Superior temporal gyrus (tissue), 1 donor: ENCODE data around the gene NRIP3.

Experiments
- DNase-seq: peaks from one replicate; pipeline ENCODE4 v3.0.0-alpha.2; 2016; ENCODE audit errors: extremely low spot score

Gene NRIP3

DNA sequence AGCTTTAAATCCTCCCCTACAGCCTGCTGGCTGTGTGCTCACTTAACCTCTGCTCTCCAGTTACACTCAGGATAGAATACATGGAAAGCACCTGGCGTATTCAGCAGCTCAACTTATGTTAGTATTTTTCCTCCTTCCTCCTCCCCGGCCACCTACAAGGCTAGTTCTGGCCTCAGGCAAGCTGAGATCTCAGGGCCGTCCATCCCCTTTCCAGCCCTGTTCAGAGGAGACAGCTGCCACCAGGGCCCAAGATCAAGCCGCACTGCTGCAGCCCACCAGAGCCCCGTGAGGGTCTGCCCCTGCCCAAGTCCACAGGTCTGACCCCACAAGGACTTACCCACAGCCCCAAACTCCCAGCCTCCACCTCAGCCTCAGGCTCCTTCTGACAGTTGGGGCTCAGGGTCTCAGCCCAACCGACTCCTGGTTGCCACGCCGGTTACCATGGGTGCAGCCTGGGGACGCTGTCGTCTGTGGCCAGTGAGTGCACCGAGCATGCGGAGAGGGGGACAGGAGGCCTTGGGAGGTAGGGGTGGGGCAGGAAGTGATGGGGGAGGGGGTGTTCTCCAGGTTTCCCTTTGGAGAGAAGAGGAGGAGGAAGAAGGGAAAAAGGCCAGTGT lies 71.1 kb downstream of the NRIP3 start, which contains the start of gene C11orf16:
C11orf16 (minus strand) TSS at position 384 of the 617 bp plus-strand sequence. CDS start 639 bp downstream, outside the sequence.
- DNase-seq, result no peak
